Naive thymus-derived CD8-positive, alpha-beta T cell (primary cell): ENCODE results near the gene PABPN1L. TPM values are rescaled to one million over a fixed set of nuclear protein-coding genes. Genes with fewer than 3 reads are reported as not detected.
A peak's percentile ranks its signal among the peaks of the same experiment; 100 is the strongest.

Source experiments
- ATAC-seq, 2 donors: fragments of 150-1000 bp; cut with Tn5 transposase in 1 of 2; sonication (Bioruptor Pico), chemical (Tn5 transposase) in 1 of 2; 1 replicate in 1 of 2; 2 replicates in 1 of 2; pipeline ENCODE4 v1.10.0; 2021; ENCODE audit warnings: mild to moderate bottlenecking in 2 of 2, moderate library complexity in 2 of 2
- POLR2A ChIA-PET: fragments of 350-600 bp; sonication (Branson Sonifier 250); formaldehyde crosslinking; loops from one replicate; lab custom pipeline; 2021; ENCODE audit warnings: antibody characterized with exemption; lab: Charles Lee
- DNase-seq, 10 donors: peaks; one replicate each; pipeline versions ENCODE4 v3.0.0 to v3.0.0-alpha.2; 2020 to 2022
- H3K27ac Mint-ChIP-seq, 10 donors: one replicate each; pipeline ENCODE4 v1.8.0; 2020 to 2022; ENCODE audit warnings: mild to moderate bottlenecking in 10 of 10, mixed read lengths in 10 of 10, moderate library complexity in 4 of 10, inconsistent platforms in 1 of 10
- H3K27me3 Mint-ChIP-seq, 5 donors: one replicate each; pipeline ENCODE4 v1.8.0; 2021 to 2022; ENCODE audit warnings: mixed read lengths in 5 of 5
- H3K36me3 Mint-ChIP-seq, 3 donors: one replicate each; pipeline ENCODE4 v1.8.0; 2020 to 2022; ENCODE audit warnings: mixed read lengths in 3 of 3, mild to moderate bottlenecking in 2 of 3, inconsistent platforms in 1 of 3
- H3K4me1 Mint-ChIP-seq, 4 donors: one replicate each; pipeline ENCODE4 v1.8.0; 2021 to 2022; ENCODE audit warnings: mixed read lengths in 4 of 4
- H3K4me3 Mint-ChIP-seq, 10 donors: one replicate each; pipeline ENCODE4 v1.8.0; 2020 to 2022; ENCODE audit warnings: mild to moderate bottlenecking in 10 of 10, mixed read lengths in 10 of 10, moderate library complexity in 6 of 10, inconsistent platforms in 1 of 10
- H3K9me3 Mint-ChIP-seq, 9 donors: one replicate each; pipeline ENCODE4 v1.8.0; 2020 to 2022; ENCODE audit warnings: mixed read lengths in 9 of 9, mild to moderate bottlenecking in 3 of 9, inconsistent platforms in 1 of 9, moderate library complexity in 1 of 9
- polyA plus RNA-seq, 3 donors: library from polyadenylated mRNA; unstranded; fragments of 300-500 nt; fragmentation: Illumina TruSeq; gene quantifications; one replicate each; pipeline ENCODE4 v1.2.3, GENCODE V29; 2021
- total RNA-seq, 8 experiments: library from RNA in 2 of 8; stranded (reverse) in 2 of 8; gene quantifications; one replicate each; pipeline ENCODE4 v1.2.3 and lab custom pipeline; 2021 to 2026

PABPN1L gene
- total and polyA plus RNA-seq, 5 experiments from 2014 or later, result not detected

DNA sequence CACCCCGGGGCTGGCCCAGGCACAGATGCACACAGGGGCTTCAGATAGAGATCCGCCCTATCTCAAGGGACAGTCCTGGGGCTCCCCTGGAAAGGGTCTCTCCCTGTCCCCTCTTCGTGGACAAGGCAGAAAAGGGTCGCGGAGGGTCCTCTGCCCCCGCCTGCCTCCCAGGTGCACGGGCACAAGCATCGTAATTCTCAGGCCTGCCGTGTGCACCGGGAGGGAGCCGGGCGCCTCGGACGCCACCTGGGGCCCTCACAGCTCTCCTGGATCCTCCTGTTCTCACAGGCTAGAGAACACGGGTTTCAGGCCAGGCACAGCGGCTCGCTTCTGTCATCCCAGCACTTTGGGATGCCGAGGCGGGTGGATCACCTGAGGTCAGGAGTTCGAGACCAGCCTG, 11.9 kb upstream of the PABPN1L start:
- DNase-seq, result no peak
- no peak for ATAC-seq
- no peak overlapping the region for H3K27ac Mint-ChIP-seq
- H3K27me3 Mint-ChIP-seq, result no peaks in the 10 kb centered on the region
- H3K36me3 Mint-ChIP-seq, result no peaks in the 10 kb centered on the region
- POLR2A ChIA-PET, result no interaction called here
- no peak overlapping the region for H3K4me3 Mint-ChIP-seq
- H3K4me1 Mint-ChIP-seq, result peaks cover 0 to 7% (median 5%) of the 10 kb centered on the region in 4 donors
- H3K9me3 Mint-ChIP-seq, result no peaks in the 10 kb centered on the region

DNA sequence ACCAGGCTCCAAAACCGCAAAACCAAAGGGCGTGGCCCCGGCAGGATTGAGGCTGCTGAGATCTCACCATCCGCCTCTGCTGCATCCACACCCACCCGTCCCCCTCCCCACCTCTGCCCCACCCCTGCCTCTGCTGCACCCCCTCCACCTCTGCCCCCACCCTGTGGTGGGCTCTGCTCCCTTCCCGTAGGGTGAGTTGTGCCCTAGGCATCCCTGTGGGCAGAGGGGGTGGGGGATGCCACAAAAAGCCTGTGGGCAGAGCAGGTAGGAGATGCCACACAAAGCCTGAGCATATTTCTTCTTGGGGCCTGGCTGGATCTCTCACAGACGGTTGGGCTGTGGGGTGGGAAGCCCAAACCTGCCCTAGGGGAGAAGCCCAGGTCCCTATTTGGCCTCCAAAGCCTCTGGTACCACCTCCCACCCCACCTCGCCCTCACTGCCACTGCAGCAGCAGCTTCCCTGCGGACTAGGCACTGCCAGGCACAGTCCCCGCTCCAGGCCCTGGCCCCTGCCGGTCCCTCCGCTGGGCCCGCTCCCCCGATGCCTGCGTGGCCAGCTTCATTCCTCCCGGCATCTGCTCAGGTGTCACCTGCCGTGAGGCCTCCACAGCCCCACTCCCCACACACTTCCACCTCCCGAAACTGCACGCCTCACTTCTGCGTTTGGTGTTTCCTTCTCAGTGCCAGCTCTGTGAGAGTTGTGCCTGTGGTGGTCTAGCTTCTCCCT, 11.3 kb upstream of the PABPN1L start:
- no peak for DNase-seq
- H3K27me3 Mint-ChIP-seq, result no peaks in the 10 kb centered on the region
- H3K27ac Mint-ChIP-seq, result no peak overlapping the region
- H3K9me3 Mint-ChIP-seq, result no peaks in the 10 kb centered on the region
- no peaks in the 10 kb centered on the region for H3K36me3 Mint-ChIP-seq
- peaks cover 0 to 7% (median 5%) of the 10 kb centered on the region in 4 donors for H3K4me1 Mint-ChIP-seq
- no peak for ATAC-seq
- POLR2A ChIA-PET, result no interaction called here
- H3K4me3 Mint-ChIP-seq, result no peak overlapping the region

DNA sequence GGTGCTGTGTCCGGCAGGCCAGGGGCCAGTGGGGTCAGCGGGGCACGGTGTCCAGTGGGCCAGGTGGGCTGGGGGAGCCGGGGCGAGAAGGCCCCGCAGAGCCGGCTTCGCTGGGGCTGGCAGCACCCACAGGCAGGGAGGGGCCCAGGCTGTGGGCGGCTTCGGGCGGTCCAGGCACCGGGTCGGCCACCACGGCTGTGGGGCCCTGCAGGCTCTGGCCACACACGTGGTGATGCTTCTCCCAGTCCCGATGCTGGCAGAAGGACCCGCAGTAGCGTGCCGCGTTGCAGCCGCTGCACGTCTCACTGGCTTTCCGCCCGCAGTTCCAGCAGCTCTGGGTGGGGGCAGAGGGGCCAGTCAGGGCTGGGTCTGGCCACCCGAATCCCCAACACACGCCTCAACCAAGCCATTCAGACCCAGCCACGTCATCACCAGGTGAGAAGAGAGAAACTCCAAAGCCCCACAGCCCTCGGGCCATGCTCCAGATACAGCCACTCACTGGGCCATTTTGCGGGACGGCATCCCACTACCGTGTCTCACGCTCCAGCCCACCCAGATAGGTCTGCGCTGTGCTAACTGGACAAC, 10.6 kb upstream of the PABPN1L start:
- H3K4me3 Mint-ChIP-seq, result no peak overlapping the region
- no peak for DNase-seq
- no peaks in the 10 kb centered on the region for H3K27me3 Mint-ChIP-seq
- H3K36me3 Mint-ChIP-seq, result no peaks in the 10 kb centered on the region
- H3K9me3 Mint-ChIP-seq, result no peaks in the 10 kb centered on the region
- no peak overlapping the region for H3K27ac Mint-ChIP-seq
- POLR2A ChIA-PET, result no interaction called here
- ATAC-seq, result no peak
- peaks cover 0 to 2% (median under 1%) of the 10 kb centered on the region in 4 donors for H3K4me1 Mint-ChIP-seq

DNA sequence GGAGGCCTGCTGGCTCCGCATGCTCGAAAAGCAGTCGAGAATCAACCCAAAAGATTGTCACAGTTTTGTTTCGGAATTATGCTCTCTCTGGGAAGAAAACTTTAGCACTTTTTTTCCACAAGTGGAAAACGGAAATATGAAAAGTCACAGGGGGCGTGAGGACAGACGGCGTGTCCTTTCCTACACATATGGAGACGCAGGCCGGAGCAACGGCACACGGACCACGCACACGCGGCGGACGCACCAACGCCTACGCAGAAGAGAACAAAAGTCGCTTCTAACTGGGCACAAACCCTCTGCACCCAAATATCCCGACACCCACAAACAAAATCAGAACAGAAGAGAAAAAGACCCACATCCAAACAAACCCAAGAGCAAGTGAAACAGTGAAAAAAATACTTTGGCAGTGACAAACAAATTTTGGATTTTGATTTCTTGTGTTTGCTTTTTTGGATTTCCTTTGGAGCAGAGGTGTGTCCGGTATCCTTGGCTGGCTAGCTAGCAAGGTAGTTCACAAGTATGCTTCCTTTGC, 9.3 kb upstream of the PABPN1L start:
- Mint-ChIP-seq H3K4me1 (peaks cover 0 to 7% (median 3%) of the 10 kb centered on the region in 4 donors), H3K27me3 (peaks cover under 1 to 9% (median 4%) of the 10 kb centered on the region in 5 donors), H3K27ac (no peak overlapping the region), H3K4me3 (no peak overlapping the region), H3K9me3 (no peaks in the 10 kb centered on the region), H3K36me3 (no peaks in the 10 kb centered on the region)
- POLR2A ChIA-PET, result no interaction called here
- no peak for DNase-seq
- ATAC-seq, result no peak

DNA sequence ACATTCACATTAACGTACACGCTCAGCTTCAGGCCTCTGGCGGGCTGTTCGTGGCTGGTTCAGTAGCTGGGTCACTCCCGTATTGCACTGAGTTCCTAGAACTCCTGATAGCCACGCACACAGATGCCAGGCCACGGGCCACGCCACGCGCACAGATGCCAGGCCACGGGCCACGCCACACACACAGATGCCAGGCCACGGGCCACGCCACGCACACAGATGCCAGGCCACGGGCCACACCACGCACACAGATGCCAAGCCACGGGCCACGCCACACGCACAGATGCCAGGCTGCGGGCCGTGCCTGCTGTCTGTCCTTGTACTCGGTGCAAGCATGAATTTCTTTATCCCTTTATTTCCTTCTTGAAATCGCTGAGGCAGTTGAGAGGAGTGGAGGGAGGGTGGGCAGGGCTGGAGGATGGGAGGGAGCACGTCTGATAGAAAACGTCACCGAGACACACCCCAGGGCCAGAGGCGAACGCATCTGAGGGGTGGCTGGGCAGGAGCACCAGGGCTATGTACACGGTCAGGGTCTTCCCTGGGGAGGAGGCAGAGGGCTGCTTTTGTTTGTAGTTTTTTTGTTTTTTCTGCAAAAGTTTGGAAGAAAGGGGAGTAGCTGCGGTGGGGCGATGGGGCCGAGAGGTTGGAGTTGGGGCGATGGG, 8.6 kb upstream of the PABPN1L start:
- no peak for ATAC-seq
- Mint-ChIP-seq H3K36me3 (no peaks in the 10 kb centered on the region), H3K4me1 (peaks cover 0 to 10% (median 5%) of the 10 kb centered on the region in 4 donors), H3K9me3 (no peaks in the 10 kb centered on the region), H3K4me3 (no peak overlapping the region), H3K27ac (peak overlapping the region in 1 of 10 donors; percentile 67), H3K27me3 (peaks cover 1 to 15% (median 7%) of the 10 kb centered on the region in 5 donors)
- DNase-seq, result no peak
- POLR2A ChIA-PET, result no interaction called here

DNA sequence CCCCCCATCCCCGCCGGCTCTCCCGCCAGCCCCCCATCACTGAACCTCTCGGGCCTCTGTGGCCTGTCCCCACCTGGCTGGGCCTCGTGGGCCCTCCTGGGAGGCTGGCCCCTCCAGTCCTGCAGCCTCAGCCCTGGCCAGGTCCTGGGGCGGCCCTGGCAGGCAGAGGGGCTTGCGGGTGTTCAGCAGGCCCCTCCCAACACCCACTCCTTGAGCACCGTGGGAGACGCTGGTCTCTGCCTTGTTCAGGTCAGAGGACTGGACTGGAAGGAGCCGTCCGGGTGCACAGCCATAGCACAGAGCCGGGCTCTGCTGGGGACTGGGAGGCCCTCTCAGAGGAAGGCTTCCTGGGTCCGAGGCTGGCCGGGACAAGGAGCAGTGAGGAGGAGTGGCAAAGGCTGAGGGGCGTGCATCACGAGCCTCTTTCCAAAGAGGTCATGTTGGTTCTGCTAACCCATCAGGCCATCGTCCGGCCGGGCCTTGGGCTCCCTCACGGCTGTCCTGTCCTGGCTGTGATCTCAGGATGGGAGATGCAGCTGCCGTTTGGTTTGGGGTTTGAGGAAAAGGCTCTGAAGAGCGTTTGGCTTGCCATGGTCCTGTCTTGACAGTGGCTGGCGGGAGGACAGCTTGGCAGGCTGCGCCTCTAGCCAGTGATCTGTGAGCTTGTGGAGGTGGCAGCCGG, 6.3 kb upstream of the PABPN1L start:
- Mint-ChIP-seq H3K4me1 (peaks cover 0 to 10% (median 5%) of the 10 kb centered on the region in 4 donors), H3K9me3 (no peaks in the 10 kb centered on the region), H3K36me3 (no peaks in the 10 kb centered on the region), H3K4me3 (no peak overlapping the region), H3K27ac (no peak overlapping the region), H3K27me3 (peaks cover 1 to 19% (median 7%) of the 10 kb centered on the region in 5 donors)
- DNase-seq, result no peak
- POLR2A ChIA-PET, result no interaction called here
- ATAC-seq, result no peak

DNA sequence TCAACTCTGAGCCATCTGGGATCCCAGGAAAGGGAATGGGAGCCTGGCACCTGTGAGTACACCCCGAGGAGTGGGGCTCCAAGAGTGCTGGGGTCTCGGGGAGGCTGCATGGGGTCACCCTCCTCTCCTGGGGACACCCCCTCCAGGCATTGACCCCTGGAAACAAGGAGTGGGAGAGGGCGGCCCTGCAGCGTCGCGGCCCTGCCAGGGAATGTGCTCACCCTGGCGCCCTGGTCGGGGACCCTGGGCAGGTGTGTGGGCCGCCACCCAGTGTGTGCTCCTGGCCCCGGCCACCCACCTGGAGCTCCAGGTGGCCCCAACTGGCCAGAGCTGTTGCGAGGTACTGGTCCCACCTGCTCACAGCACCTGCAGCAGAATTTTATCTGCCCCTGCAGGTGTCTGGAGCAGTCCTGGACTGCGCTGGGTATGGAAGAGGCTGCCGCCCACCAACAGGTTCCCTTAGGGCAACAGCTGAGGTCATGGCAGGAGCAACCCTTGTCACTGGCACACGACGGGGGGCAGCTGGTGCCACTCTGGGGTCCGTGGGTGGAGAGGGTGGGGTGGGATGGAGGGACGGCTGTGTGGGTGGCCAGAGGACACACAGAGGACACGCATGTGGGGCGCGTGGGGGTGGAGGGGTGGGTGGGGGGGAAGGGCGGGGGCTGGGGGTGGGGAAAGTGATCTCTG, 5.4 kb upstream of the PABPN1L start:
- DNase-seq (no peak), ATAC-seq (no peak)
- peaks cover 1 to 19% (median 7%) of the 10 kb centered on the region in 5 donors for H3K27me3 Mint-ChIP-seq
- peaks cover 0 to 10% (median 5%) of the 10 kb centered on the region in 4 donors for H3K4me1 Mint-ChIP-seq
- no peak overlapping the region for H3K4me3 Mint-ChIP-seq
- no peak overlapping the region for H3K27ac Mint-ChIP-seq
- no peaks in the 10 kb centered on the region for H3K36me3 Mint-ChIP-seq
- POLR2A ChIA-PET, result no interaction called here
- no peaks in the 10 kb centered on the region for H3K9me3 Mint-ChIP-seq

DNA sequence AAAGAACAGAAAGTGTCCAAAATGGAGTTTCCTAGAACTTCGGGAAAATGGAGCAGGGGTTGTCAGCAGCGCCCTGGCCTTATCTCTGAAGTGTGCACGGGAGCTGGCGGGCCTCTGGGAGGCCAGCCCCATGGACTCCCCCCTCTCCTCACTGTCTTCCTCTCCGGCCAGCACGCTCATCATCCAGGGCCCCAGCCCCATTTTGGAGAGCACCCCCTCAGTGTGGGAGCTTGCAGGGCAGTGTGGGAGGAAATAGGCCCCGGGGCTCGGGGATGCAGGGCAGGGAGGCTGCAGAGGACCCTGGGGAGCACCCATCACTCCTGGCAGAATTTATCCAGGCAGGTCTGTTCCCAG, 4.9 kb upstream of the PABPN1L start:
- DNase-seq (no peak), ATAC-seq (no peak)
- Mint-ChIP-seq H3K27ac (no peak overlapping the region), H3K4me1 (peaks cover 0 to 10% (median 5%) of the 10 kb centered on the region in 4 donors), H3K9me3 (no peaks in the 10 kb centered on the region), H3K36me3 (no peaks in the 10 kb centered on the region), H3K4me3 (peak overlapping the region in 7 of 10 donors; percentile 11 to 80 (median 56)), H3K27me3 (peaks cover 1 to 19% (median 7%) of the 10 kb centered on the region in 5 donors)
- POLR2A ChIA-PET, result no interaction called here

DNA sequence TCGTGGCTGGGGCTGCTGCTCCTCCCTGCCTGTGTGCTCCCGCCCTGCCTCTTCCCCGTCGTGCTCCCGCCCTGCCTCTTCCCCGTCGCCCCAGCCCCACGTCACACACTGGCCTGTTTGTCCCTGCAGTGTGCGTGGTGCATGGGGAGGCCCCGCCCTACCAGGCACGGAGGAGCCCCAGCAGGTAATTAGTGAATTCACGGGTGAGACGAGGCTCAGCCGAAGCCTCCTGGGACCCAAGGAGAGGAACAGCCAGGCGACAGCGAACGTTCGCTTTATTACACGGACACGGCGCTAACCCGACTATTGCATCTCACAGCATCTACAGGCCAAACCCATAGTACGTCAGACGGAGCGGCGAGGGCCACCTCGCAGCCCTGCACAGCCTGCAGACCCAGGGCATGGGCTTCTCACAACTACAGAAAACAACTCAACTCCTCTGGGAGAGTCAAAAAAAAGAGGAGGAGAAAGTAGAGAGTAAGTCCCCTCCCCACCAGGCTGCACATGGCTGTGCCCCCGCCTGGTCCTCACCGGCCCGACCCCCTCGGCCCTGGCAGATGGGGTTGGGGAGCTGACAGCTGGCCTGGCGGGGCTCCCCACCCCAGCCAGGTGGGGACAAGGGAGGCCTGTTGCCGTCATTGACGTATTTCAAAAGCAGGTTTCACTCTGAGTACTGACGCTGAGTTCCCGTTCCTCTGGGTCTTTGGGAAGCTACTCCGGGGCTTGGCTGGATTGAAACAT, 4.3 kb upstream of the PABPN1L start:
- Mint-ChIP-seq H3K27ac (peak overlapping the region in 1 of 10 donors; percentile 17), H3K4me3 (peak overlapping the region; percentile 19 to 80 (median 56)), H3K9me3 (no peaks in the 10 kb centered on the region), H3K36me3 (no peaks in the 10 kb centered on the region), H3K4me1 (peaks cover 0 to 10% (median 5%) of the 10 kb centered on the region in 4 donors), H3K27me3 (peaks cover 1 to 19% (median 7%) of the 10 kb centered on the region in 5 donors)
- POLR2A ChIA-PET, result interaction anchor here (0.7 kb wide), 1 partner anchor 392 kb away, joined by 3 read pairs; no protein-coding TSS in a partner anchor
- DNase-seq, result no peak
- peak in 1 of 2 donors; percentile 54 for ATAC-seq

DNA sequence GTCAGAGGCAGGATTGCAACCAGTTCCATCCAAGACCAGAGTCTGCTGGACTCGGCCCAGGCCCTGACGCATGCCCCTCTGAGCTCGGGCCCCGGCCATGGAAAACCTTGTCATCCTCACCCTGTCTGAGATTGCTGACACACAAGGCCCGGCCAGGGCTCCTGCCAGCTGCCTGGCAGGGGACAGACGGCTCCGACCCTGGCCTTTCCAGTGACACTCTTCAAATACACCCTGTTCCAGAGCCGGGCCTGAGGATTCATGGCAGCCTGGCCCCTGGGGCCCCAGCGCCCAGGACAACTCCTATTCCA, 3.2 kb upstream of the PABPN1L start:
- peaks cover 0 to 10% (median 5%) of the 10 kb centered on the region in 4 donors for H3K4me1 Mint-ChIP-seq
- POLR2A ChIA-PET, result no interaction called here

DNA sequence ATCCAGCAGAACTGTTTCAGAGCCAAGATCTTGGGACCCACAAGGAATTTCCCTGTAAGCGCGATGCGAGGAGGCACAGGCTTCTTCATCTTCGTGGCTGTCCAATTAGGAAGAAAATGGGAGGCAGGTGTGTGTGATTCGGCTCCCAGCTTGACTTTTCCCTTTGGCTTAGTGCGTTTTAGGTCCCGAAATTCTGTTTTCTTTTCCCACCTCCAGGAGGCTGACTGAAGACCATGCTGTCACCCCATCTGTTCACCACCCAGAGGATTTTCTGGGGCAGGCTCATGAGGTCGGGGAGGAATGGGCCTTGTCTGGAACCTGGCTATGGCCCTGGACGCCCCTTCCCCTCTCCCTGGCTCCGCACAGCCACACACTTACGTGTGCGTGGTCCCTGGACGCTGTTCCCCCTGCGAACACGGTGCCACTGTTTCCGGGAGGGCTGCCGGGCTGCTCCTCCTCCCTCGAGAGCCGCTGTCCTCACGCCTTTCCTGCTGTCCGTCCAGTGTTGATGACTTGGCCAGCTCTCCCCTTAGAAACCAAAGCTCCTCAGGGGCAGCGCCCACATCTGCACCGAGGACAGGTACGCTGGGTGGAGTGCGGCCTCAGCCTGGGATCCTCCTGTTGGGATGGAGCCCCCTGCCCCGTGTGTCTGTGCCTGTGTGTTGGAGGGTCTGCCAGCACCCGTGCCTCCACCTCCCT, 2.7 kb upstream of the PABPN1L start:
- no peak overlapping the region for H3K4me3 Mint-ChIP-seq
- POLR2A ChIA-PET, result no interaction called here
- H3K27me3 Mint-ChIP-seq, result peaks cover 1 to 19% (median 7%) of the 10 kb centered on the region in 5 donors
- H3K36me3 Mint-ChIP-seq, result no peaks in the 10 kb centered on the region
- DNase-seq (no peak), ATAC-seq (no peak)
- H3K4me1 Mint-ChIP-seq, result peaks cover 0 to 10% (median 5%) of the 10 kb centered on the region in 4 donors
- H3K9me3 Mint-ChIP-seq, result no peaks in the 10 kb centered on the region
- peak overlapping the region in 1 of 10 donors; percentile 21 for H3K27ac Mint-ChIP-seq

More for the DNA sequence above, 3.2 kb upstream of the PABPN1L start:
- ATAC-seq, result no peak
- Mint-ChIP-seq H3K27me3 (peaks cover 1 to 19% (median 7%) of the 10 kb centered on the region in 5 donors), H3K36me3 (no peaks in the 10 kb centered on the region), H3K9me3 (no peaks in the 10 kb centered on the region), H3K27ac (no peak overlapping the region), H3K4me3 (no peak overlapping the region)
- no peak for DNase-seq
